HT1080 (cell line): ENCODE results near the gene NFIB. TPM values are rescaled to one million over a fixed set of nuclear protein-coding genes. Genes with fewer than 3 reads are reported as not detected.

Experiments
- DNase-seq: peaks from one replicate; pipeline ENCODE4 v3.0.0-alpha.2; 2015; ENCODE audit warnings: low read depth
- total RNA-seq: library from RNA; depleted of rRNA; stranded (reverse); fragments of >200 nt; shearing (Covaris generic); gene quantifications from 2 replicates; pipeline ENCODE4 v1.2.3, GENCODE V29; 2014

NFIB gene
- total RNA-seq, 1 experiment from 2014 or later = 10.9 TPM

DNA sequence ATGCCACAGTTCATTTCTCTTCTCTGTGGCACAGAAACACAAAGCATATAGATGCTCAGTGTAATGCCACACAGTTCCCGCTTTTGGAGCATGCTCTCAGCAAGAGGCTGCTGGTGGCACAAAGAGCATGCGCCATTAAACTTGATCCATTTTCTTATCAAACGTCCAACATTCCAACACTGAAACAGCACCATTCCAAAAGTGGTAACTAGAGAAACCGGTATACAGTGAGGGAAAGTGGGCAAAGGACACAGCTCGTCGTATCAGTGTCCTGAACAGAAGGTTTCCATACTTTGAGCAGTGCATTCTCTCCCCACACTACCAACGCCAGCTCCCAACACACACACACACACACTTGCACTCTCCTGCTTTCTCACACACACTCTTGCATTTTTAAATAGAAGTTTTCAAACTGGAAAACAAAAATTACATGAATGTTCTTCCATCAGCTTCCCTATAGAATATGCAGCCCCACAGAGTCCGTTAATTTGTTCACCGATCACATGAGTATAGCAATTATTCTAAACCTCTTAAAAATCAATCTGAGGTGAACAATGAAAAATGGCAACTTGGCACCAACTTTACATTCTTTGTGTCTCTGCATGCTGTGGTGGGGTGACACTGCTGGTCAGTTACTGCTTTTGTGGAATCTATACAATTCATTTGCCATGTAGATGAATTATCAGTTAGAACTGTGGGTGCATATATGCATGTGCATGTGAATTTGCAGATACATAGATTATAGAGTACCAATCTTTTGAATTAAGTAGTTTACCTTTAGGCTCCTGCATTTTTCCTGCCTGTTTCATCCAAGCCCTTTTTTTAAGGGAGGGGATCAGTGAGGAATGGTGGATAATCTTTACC, 5.7 kb downstream of the NFIB start:
- DNase-seq = no peak

DNA sequence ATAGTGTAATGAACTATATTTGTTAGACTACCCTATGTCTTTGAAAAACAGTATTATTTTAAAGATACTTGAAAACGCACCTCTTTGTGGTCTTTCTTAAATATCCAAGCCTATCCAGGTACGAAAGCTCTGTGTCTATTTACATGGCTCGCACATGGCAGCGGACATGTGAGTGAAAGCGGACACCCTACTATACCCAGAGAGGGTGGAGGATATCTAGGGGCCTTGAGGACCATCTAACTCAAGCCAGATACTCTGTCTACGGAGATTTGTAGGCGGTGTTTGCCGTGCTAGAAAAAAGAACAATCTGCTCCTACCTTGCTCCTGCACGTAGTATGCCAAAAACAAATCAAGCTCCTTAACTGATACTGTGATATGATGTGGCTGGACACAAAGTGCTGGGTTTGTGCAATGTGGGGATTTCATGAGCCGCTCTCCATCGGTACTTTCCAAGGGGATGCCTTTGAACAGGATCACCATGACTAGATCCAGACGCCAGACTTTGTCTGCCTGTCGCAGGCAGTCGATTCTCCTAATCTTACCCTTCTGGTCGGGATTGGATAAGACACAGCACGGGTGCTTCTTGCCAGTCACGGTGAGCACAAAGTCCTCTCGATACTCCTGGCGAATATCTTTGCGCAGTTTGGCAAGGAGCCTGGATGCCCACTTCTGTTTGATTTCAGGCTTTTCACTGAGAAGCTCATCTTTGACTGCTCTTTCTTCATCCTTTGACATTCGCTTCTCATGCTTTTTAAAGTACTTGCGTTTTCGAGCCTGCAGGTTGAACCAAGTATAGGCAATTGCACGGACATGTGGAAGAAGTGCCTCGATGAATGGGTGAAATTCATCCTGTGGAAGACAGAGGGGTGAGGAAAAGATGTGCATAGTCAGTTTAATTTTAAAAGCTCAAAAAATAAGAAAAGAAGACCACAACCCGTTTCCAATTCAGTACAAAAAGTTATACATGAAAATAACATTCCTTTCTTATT, 7.0 kb downstream of the NFIB start:
- DNase-seq = no peak

DNA sequence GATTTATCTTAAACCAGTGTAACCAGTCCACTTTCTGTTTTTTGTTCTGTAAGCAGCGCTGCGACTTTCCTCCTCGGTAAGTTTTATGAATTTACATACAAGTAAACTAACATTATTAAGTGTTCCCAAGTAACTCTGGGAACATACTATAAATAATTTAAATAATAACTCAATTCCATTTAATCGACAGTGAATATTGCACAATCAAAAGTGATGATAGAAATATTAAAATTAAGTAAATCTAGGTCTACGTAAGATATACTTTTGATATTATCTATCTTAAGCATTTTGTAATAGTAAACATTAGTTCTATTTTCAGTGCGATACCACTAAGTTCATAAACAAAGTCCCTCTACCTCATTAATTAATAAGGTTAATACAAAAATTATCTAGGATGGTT, 7.8 kb downstream of the NFIB start:
- DNase-seq = no peak

DNA sequence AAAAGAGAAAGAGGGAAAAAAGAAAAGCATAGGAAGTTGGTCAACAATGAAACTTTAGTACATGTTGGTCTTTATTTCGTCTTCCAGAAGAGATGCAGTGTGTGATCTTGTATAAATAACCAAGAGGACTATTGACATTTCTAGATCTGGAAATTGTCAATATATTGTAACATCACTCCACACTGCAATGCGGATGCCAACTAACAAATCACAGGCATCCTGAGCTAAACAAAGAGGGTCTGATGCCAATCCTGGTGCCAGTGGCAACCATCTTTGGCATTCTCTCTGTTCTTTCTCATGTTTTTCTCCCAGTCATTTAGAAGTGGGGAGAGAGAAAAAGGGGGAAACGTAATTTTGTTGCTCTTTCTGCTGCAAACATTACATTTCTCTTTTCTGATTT, 9.7 kb downstream of the NFIB start:
- DNase-seq = no peak

DNA sequence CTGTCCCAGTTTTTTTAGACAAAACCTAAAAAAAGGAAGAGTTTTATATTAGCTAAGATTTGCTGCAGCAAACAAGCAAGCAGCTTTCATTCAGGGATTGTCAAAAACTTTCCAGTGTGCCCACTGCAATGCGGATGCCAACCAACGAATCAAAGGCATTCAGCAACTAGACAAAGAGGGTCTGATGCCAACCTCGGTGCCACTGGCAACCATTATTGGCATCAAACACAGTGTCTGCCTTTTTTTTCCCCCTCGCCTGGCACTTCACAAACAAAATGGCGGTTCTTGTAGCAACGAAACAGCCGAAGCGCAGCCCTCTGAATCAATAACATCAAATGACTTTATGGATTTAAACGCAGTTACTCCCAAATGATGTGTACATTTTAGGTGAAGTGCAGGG, 10.4 kb downstream of the NFIB start:
- no peak for DNase-seq

DNA sequence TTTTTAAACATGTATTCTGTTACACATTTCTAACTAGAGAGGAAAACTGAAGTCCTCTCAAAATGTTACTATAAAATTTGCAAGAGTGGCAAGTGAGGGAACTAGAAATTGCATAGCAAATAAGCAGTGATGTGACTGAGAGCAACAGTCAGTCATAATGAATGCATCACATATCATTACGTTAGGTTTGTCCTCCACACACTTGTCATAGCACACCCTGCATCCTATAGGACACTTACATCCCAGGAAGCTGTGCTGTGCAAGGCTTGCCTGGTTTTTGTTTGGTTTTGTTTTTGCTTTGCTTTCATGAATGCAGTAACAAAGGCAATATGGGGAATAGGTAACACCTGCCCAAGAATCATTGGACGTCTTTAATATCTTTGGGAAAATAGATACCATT, 10.8 kb downstream of the NFIB start:
- no peak for DNase-seq

DNA sequence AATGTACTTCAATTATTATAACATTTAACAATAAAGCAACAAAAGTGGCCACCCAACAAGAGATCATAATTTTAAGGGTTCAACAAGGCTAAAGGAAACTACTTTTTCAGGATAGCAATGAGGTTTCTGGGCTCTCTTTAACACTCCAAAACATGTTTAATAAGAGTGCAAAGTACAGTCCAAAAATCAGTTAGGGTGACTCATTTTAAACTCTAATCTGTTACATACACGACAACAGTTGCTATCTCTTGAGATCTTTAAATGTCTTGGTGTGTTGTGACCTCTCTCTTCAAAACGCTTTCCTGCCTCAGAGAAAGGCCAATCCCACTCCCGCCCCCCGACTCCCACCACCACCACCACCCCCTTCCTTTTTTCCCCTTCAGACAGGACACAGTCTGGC, 11.5 kb downstream of the NFIB start:
- no peak for DNase-seq

DNA sequence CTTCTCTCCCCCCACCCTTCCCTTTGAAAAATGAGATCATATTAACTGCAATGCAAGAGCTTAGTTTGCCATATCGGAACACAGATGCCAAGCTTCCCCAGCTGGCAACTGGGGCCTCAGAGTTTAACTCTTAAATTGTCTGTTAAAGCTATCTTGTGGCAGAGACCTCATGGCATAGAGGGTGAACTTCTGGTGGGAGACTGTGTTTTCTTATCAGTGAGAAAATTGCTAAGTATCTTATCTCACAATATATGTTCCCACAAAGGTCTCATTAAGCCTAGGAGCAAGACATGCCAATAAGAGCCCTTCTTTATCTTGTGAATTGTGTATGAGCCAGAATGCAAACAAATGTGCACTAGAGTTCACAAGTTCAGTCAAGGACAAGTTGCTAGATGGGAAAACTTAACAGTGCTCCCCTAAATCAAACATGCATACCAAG, 12.3 kb downstream of the NFIB start:
- DNase-seq = no peak

DNA sequence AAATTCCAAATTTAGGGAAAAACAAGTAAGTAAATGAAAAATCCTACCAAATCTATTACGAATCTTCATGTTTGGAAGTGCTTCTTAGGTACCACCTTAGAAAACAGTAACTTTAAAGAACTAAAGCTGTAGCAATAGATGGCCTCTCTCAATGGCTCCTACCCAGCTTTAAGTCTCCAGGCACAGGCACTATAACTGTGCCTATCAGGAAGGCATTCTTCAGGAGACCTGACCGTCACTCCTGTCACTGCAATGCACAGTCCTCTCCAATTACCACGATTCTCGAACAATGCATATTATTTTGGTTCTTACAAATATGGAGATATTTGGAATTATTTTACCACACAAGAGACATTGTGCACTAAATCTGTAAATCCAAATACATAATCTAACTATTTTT, 12.9 kb downstream of the NFIB start:
- DNase-seq = no peak

DNA sequence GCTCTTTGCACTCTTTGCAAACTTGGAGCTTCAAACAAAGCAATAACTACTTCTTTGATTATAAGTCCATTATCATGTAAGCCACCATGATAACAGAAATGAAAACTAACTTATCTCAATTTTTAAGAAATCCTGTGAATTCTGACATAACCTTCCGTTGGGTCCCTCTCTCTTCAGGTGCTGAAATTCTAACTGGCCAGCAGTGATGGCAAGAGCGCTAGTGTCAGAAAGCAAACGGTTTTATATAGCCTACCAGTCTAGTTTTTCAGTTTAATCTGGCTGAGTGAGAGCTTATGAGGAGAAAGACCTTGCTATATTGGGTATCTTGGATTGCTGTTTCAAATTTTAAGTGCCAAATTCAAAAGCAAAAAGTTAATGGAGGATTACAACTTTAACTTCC, 13.4 kb downstream of the NFIB start:
- no peak for DNase-seq

DNA sequence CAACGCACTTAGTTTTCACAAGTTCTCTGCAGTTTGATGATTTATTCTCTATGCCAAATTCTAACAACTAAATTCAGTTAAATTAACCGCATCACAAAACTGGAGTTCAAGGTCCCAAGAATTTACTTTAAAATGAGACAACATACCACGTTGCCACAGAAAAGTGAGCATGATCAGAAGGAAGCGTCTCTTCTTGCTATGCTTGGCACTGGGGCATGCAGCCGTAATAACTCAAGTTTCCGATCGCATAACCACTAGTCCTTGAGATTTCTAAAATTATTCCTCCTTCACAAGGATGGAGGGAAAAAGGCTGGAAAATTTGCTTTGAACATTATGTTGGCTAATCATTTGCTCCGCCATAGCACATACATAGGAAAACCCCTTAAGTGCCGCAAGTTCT, 13.9 kb downstream of the NFIB start:
- no peak for DNase-seq

DNA sequence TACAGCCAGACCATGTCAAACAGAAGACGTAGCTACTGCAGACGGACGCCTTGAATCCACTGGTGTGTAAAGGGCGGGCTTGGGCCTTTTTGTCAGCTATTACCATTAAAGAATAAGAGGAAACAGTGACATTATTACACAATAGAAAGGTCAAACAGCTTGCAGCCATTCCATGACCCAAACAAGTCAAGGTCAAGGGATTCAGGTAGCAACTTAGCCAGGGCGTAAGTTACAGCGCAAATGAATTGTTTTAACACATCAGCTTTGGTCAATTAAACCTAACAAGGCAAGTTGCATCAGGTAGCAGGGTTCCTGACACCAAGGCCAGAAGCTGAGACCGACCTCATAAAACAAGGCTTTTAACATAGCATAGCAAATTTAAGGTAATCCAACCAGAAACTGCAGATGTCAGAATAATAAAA, 15.3 kb downstream of the NFIB start:
- no peak for DNase-seq

DNA sequence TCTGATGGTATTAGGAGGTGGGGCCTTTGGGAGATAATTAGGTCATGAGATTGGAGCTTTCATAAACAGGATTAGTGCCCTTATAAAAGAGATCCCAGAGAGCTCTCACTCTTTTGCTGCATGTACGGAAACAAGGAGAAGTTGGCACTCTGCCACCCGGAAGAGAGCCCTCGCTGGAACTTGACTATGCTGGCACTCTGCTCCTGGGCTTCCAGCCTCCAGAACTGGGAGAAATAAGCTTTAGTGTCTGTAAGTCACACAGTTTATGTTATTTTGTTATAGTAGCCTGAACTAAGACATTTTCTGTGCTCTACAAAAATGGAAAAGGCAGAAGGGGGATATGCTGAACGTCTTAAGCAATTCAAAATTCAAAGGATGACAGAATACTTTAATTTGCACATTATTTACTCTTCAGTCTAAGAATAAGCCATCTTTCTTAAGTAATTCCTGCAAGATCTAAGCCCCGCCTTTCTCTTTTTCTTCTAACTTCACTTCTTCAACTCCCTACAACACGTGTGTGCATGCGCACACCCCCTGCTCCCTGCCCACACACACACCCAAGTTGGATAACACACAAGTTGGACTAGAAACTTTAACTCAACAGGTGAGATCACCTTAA, 17.3 kb downstream of the NFIB start:
- DNase-seq = no peak

DNA sequence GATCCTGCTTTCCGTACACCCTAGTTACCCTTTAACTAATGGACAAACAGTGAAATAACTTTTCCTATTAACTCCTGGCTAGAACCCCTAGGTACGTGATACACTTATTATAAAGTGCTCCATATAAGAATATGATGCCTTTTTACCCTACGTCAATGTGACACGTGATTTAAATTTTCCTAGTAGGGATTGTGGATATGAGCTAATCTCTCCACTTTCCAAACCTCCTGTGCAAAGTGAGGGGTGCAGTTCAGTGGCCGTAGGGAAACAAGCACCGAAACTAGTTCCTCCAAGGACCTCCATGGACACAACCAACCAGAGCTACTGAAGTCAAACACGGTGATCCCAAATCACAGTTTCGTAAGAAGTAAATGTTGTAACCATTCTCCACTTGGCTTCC, 19.3 kb downstream of the NFIB start:
- DNase-seq = no peak

DNA sequence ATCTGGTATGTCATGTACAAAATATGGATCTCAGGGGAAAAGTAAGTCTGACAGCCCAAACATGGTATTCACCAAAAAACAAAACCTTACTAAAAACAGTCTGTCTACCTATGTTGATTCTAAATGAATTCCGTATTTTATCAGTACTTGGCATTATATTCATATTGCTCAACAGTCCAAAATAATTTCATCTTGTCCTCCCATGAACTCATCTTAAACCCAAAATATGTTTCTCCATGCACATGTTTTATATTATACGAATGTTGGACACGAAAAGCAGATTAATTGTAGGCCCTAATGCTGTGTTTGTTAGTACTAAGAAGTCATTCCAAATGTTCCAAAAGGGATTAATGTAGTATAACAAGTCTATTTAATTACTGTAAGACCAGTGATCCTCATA, 20.1 kb downstream of the NFIB start:
- DNase-seq = no peak

DNA sequence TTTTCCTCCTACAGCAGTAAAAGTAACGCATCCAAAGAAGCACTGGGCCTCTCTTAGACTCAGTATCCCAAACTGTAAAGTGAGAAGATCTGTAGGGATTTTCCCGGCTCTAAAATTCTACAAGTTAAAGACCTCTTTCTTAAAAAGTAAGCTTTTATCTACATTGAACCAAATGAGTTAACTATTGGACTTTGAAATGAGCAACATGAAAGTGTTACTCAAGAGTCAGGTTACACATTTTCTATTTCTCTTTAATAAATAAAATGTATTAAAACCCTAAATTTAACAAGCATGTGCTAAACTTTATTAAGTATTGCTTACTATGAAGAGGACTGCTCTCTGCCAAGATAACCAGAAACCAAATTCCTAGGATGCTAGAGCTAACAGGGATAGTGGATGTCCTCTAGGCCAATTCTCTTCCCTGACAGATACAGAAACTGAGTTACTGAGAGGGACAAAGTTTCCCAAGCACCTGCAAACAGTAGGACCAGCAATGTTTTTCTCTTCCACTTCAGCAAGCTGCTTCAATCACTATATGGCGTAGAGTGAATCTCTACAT, 21.7 kb downstream of the NFIB start:
- no peak for DNase-seq

DNA sequence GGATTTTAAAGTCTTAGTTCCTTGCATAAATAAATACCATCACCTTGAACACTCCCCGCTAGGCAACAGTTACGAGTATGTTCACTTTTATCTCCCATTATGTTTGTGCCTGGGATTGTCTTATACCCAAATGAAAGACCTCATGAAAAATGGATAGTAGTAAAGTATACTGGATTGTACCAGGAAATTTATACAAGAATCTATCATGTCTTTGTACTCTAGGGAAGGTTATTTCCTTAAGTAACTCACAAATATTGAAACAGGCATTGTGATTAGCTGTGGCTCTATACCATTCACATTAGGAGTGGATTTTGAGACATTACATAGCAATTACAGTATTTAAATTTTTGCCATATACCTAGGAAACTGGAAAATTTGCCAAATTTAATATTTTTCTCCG, 24.0 kb downstream of the NFIB start:
- no peak for DNase-seq

DNA sequence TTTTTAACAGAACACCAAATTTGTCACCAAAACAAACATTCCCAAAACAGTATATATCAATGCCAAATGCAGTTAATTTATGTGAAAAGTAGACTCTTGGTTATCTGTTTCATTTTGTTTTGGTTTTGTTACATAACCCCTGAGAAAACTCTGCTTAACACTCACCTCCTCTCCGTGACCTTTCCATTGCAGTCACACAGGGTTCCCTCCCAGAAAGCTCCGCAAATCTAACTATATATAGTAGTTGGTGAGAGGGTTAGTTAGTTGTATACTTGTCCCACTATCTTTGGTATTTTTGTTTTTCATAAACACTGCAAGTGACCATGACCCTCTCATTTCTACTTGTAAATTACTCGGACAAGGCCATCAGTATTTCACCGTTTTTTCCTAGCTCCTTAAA, 25.5 kb downstream of the NFIB start:
- no peak for DNase-seq

DNA sequence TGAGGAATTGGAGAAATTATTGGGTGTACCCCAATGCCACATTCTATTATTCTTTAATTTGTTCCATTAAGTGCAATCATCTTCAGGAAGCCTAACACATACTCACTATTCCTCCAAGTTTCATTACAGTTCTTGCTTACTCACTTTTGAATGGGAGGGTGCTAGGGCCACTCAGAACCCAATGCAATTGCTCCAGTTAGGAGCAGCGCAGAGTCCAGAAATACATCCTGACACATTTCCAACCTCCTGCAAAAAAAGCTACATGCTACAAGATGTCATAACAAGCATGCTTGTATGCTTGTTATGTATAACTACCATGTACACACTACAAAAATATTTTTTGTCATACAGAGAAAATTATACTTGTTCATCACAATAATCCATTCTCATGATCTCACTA, 27.8 kb downstream of the NFIB start:
- DNase-seq = no peak

DNA sequence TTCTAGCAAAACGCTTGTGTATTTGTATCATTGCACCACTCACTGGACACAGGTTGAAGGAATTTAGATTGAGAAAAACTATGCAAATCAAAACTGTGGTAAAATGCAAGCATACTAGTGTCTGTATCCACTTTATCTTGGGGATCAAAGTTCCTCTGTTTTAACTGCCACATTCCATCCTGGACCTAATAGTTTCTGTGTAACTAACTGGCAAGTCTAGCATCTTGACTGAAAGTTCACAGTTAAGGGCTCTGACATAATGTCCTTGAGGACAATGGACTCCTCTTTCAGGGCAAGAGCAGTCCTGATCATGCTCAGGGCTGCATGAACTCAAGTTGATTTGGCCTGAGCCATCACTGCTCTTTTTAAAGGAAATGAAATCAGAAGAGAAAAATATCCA, 30.7 kb downstream of the NFIB start:
- no peak for DNase-seq

DNA sequence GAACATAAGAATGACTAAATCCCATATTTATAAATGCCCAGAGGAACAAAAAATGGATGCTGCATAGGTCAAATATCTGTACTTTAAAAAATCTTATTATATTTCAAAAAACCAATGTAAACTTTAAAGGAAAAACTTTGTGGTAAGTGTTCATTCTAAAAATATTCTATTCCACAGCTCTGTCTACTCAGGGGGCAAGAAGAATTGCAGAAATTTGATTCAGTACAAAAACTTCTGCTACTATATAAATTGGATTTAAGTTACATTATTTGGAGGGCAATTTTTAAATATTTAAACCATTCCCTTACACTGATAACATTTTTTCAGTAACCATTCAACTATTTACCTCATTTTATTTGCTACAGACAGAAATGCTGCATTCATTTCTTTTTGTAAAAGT, 32.1 kb downstream of the NFIB start:
- no peak for DNase-seq
